Activated naive CD4-positive, alpha-beta T cell treated with anti-CD3 and anti-CD28 coated beads, Interleukin-2, amount 50 U/mL, for 24 hours (primary cell): ENCODE results near the gene GFPT2.

ENCODE experiments used
- H3K27ac Mint-ChIP-seq: one replicate; pipeline ENCODE4 v1.8.0; 2021; ENCODE audit warnings: mild to moderate bottlenecking, mixed read lengths
- H3K27me3 Mint-ChIP-seq: one replicate; pipeline ENCODE4 v1.8.0; 2021; ENCODE audit warnings: mixed read lengths
- H3K36me3 Mint-ChIP-seq: one replicate; pipeline ENCODE4 v1.8.0; 2021; ENCODE audit warnings: mixed read lengths
- H3K4me1 Mint-ChIP-seq: one replicate; pipeline ENCODE4 v1.8.0; 2021; ENCODE audit warnings: mixed read lengths
- H3K4me3 Mint-ChIP-seq: one replicate; pipeline ENCODE4 v1.8.0; 2021; ENCODE audit warnings: mild to moderate bottlenecking, mixed read lengths
- H3K9me3 Mint-ChIP-seq: one replicate; pipeline ENCODE4 v1.8.0; 2021; ENCODE audit warnings: mixed read lengths

Gene GFPT2

DNA sequence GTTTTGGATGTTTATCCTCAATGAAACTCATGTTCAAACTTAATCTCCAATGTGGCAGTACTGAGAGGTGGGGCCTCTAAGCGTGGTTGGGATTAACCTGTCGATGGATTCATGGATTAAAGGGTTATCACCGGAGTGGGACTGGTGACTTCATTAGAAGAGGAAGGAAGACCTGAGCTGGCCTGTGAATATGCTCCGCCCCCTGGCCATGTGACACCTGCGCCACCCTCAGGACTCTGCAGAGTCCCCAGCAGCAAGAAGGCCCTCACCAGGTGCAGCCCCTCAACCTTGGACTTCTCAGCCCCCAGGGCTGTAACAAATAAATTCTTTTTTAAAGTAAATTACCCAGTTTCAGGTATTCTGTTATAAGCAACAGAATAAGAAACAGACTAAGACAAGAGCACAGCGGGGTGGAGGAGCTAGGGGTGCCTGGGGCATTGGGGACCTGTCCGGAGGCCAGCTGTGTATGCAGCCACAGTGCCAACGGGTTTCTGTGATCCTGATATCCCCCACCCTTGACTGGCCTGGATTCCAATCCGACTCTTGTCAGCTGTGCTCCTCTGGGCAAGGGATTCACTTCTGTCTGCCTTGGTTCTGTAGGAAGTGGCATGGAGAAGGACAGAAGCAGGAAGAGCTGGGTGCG is 58.1 kb downstream of the GFPT2 start:
- no peaks in the 10 kb centered on the region for H3K36me3 Mint-ChIP-seq
- H3K9me3 Mint-ChIP-seq: no peaks in the 10 kb centered on the region
- no peaks in the 10 kb centered on the region for H3K27me3 Mint-ChIP-seq
- H3K4me1 Mint-ChIP-seq: peaks cover 31% of the 10 kb centered on the region
- no peak overlapping the region for H3K27ac Mint-ChIP-seq
- no peak overlapping the region for H3K4me3 Mint-ChIP-seq

DNA sequence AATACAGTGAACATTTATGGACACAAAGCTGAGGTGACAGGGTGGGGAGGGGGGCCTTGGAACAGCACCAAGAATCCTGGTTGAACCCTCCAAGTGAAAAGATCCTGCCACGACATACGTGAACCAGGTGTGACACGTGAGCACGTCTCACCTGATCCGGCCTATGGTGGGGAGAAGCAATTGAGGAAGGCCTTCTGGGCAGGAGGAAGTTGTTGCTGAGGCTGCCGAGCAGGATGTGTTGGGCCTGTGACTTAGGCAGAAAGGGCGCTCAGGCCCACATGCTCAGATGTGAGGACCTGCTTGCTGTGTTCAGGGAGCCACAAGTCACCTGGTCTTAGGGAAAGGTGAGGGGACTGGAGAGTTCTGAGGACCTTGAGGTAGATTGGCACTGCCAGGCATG is 58.7 kb downstream of the GFPT2 start:
- Mint-ChIP-seq H3K36me3 (no peaks in the 10 kb centered on the region), H3K4me1 (peaks cover 36% of the 10 kb centered on the region), H3K27me3 (no peaks in the 10 kb centered on the region), H3K27ac (no peak overlapping the region), H3K9me3 (no peaks in the 10 kb centered on the region), H3K4me3 (no peak overlapping the region)

DNA sequence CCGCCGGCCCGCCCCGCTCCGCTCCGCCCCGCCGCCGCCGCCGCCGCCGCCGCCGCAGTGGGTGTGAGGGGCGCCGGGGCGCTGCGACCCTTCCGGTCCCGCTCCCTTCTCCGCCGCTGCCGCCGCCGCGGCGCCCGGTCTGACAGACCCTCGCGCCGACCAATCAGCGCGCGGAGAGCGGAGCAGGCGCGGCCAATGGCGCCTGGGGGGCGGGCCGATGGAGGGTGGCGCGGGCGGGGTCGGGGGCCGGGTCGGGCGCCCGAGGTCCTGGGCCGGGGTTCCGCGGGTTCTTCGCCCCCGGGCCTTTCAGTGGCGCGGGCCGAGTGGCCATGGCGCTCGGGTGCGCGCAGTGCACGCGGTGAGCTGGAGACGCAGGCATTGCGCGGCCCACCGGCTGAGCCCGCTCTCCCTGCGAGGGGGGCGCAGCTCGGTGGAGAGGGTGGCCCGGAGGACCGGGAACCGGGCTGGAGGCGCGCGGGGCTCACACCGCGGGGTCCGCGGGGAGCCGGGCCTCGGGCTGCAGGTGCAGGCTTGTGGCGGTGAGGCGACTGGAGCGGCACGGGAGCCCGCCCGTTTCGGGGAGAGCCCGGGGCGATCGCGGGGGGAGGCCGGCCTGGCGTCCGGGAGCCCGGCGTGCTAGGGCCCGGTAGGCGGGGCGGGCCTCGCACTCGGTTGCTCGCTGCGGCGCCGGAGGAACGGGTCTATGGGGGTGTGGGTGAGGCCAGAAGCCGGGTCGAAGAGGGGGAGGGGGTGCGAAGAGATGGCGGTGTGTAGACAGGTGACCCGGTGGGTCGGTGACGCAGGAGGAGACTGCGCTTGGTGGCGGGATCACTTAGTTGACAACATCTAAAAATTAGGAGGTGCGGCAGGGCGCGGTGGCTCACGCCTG is 60.9 kb downstream of the GFPT2 start, which contains the start of gene MAPK9:
Gene MAPK9, minus strand, starts transcription at position 141 of the 889 bp plus-strand sequence. CDS start 11,522 bp downstream, outside the sequence.
- H3K9me3 Mint-ChIP-seq: no peaks in the 10 kb centered on the region
- no peaks in the 10 kb centered on the region for H3K36me3 Mint-ChIP-seq
- H3K27me3 Mint-ChIP-seq: no peaks in the 10 kb centered on the region
- H3K4me3 Mint-ChIP-seq: peak within 1 kb of the TSS; percentile 94
- peaks cover 48% of the 10 kb centered on the region for H3K4me1 Mint-ChIP-seq
- H3K27ac Mint-ChIP-seq: peak within 1 kb of the TSS; percentile 94

DNA sequence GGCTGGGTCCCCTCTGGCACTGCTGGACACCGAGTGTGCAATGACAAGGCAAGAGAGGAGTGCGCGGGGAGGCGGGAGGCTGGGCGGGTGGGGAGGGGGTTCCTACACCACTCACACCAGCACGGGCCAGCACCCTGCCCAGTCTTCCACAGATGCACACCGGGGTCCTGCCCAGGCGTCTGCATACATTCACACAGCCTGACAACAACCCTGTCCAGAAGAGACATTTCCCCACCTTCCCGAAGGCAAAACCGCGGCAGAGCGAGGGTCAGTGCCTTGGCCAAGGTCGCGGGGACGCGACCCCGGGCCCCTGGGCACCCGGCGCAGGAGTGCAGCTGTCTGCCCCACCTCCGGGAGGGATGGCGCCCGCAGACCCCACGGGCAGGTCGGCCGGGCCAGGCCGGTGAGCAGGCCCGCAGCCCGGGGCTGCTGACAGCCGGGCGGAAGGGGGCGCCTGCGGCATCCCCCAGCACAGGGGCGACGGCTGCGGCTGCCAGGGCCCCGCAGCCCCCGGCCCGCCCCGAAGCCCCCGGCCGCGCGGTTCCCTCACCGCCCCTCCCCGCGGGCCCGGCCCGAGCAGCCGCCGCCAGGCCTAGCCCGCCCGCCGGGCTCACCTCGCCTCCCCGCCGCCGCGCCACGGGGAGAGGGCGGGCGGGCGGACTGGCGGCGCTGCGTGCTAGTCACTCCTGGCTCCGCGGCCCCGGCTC is 61.7 kb downstream of the GFPT2 start:
- Mint-ChIP-seq H3K27me3 (no peaks in the 10 kb centered on the region), H3K4me3 (peak overlapping the region; percentile 94), H3K36me3 (peaks cover 7% of the 10 kb centered on the region), H3K4me1 (peaks cover 48% of the 10 kb centered on the region), H3K9me3 (no peaks in the 10 kb centered on the region), H3K27ac (peak overlapping the region; percentile 76)

DNA sequence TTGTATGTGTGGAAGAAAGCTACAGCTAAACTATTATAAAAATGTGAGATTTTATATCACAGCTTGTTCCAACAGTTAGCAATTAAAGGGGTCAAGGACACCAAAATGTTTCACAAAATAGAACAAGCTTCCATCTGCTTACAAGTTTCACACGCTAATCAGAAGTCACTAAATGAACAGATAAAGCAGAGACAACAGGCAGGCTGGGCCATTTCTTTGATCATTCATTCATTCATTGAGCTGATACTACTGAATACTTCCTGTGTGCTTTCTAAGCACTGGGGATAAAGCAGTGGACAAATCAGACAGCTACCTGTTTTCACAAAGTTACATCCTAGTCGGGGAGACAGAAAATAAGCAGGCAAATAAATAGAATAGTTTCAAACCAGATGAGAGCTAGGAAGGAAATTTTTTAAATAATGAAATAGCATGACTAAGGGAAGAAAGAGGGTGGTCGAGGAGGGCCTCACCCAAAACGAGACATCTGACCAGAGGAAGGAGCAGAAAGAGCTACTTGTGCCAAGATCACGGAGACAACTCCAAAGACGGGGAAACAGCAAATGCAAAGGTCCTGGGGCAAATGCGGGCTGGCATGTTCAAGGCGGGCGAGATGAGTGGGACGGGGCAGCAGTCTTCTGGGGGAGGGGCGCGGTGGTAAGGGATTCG is 62.4 kb downstream of the GFPT2 start:
- Mint-ChIP-seq H3K36me3 (peaks cover 9% of the 10 kb centered on the region), H3K9me3 (no peaks in the 10 kb centered on the region), H3K27ac (peak overlapping the region; percentile 76), H3K27me3 (no peaks in the 10 kb centered on the region), H3K4me1 (peaks cover 48% of the 10 kb centered on the region), H3K4me3 (peak overlapping the region; percentile 94)

DNA sequence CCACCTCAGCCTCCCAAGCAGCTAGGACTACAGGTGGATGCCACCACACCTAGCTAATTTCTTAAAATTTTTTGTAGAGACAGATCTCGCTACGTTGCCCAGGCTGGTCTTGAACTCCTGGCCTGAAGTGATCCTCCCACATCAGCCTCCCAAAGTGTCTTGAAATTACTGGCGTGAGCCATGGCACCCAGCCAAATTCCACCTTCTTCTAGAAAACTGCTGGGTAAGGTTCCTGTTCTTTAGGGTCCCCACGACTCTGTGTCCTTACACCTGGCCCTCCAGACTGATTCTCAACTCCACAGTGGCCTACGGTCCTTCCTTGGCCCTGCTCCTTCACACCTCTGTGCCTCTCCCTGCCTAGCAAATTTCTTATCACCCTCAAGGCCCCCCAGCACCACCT is 63.2 kb downstream of the GFPT2 start:
- H3K4me1 Mint-ChIP-seq: peaks cover 48% of the 10 kb centered on the region
- no peaks in the 10 kb centered on the region for H3K9me3 Mint-ChIP-seq
- no peak overlapping the region for H3K4me3 Mint-ChIP-seq
- H3K27me3 Mint-ChIP-seq: no peaks in the 10 kb centered on the region
- no peak overlapping the region for H3K27ac Mint-ChIP-seq
- peaks cover 11% of the 10 kb centered on the region for H3K36me3 Mint-ChIP-seq

DNA sequence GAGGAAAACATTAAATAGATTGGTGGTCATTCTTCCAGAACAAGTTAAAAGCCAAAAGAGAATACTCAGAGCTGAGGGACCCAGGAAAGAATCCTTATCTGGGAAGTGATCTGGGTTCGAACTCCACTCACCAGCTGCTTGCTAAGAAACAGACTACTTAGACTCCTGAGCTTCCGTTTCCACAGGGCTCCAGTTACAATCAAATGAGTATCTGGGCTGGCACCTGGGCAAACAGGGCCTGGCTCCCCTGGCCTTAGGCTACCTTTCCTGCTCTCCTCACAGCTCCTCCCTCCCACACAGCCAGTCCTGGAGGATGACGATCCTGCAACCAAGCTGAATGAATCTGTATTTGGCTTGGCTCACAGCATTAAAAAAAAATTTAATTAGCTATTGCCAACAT is 63.7 kb downstream of the GFPT2 start:
- Mint-ChIP-seq H3K9me3 (no peaks in the 10 kb centered on the region), H3K27ac (no peak overlapping the region), H3K36me3 (peaks cover 17% of the 10 kb centered on the region), H3K4me1 (peaks cover 53% of the 10 kb centered on the region), H3K27me3 (no peaks in the 10 kb centered on the region), H3K4me3 (no peak overlapping the region)

DNA sequence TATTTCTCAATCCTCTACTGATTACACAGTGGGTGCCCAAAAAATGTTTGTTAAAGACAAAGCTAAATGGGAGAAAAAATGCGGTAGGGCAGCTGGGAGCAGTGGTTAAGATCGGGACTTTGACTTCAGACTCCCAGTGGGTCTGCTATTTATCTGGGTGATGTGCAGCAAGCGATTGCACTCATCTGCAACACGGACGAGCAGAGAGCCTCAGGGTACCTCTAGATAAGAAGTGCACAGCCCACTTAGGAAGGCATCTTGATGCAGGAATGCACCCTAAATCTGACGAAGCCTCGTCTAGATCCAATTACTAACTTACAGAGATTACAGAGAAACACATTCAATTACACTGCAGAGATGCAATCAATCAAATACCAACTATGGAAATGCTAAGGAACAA is 65.3 kb downstream of the GFPT2 start:
- peaks cover 38% of the 10 kb centered on the region for H3K4me1 Mint-ChIP-seq
- no peak overlapping the region for H3K4me3 Mint-ChIP-seq
- no peaks in the 10 kb centered on the region for H3K9me3 Mint-ChIP-seq

DNA sequence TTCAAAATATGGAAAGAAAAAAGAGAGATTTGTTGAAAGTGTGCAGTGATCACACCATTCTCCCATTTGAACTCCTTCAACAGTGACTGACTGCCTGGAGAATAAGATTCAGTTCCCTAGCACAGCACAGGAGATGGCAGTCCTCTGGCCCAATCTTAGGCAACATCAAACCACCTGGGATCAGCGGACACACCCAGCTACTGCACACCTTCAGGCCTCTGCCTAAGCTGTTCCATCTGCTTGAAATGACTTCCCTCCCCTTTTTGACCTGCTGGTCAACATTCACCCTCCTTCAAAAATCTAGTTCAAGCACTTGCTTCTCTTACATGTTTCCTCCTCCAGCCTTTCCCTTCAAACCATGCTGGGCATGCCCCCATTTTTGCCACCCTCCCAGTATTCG is 65.7 kb downstream of the GFPT2 start:
- H3K4me3 Mint-ChIP-seq: no peak overlapping the region
- no peaks in the 10 kb centered on the region for H3K9me3 Mint-ChIP-seq
- peaks cover 26% of the 10 kb centered on the region for H3K36me3 Mint-ChIP-seq
- no peak overlapping the region for H3K27ac Mint-ChIP-seq
- no peaks in the 10 kb centered on the region for H3K27me3 Mint-ChIP-seq
- peaks cover 33% of the 10 kb centered on the region for H3K4me1 Mint-ChIP-seq

More for the DNA sequence above, 65.3 kb downstream of the GFPT2 start:
- H3K36me3 Mint-ChIP-seq: peaks cover 22% of the 10 kb centered on the region
- no peaks in the 10 kb centered on the region for H3K27me3 Mint-ChIP-seq
- no peak overlapping the region for H3K27ac Mint-ChIP-seq

DNA sequence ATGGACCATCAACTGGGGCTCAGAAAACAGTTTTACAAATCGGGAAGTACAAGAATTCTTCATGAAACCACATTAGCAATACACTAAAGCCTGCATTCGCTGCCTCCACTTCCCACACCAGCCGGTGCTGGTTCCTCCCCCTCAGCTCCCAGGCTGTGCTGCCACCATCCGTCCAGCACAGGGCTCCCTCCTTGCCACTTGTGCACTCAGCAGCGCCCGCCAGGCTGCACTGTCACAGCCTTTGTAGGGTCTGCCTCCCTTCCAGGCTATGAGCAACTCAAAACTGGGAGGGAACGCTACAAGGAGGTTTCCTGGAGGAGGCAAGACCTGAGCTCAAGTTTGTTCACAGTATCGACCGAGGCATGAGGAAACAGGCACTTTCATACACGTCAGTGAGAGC is 69.0 kb downstream of the GFPT2 start:
- Mint-ChIP-seq H3K4me3 (no peak overlapping the region), H3K27me3 (no peaks in the 10 kb centered on the region), H3K4me1 (peaks cover 15% of the 10 kb centered on the region), H3K27ac (no peak overlapping the region), H3K36me3 (peaks cover 47% of the 10 kb centered on the region), H3K9me3 (peaks cover 7% of the 10 kb centered on the region)

DNA sequence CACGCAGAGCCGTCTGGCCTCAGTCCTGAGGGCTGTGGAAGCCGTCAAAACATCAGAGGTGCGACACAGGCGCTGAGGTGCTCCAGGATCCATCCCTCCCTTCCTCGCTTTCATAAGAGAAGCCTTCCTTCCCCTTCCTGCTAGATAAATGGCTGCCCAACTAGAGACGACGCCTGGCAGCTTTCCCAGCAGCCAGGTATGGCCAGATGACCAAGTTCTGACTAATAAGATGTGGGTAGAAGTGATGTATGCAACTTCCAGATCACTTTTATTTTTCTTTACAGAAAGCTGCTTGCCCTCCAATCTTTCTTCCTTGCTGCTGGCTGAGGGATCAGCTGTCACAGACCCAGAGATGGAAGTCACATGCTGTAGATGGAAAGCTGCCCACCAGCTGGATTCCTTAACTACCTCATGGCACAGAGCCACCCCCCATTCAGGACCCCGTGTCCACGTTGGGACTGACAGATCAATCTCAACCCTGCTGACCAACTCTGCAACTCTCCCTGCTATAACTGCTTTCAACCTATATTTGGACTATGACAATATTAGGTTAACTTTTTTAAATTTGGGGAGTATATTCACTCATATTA is 70.0 kb downstream of the GFPT2 start:
- Mint-ChIP-seq H3K27me3 (no peaks in the 10 kb centered on the region), H3K4me1 (peaks cover 12% of the 10 kb centered on the region), H3K27ac (no peak overlapping the region), H3K9me3 (peaks cover 7% of the 10 kb centered on the region), H3K4me3 (no peak overlapping the region), H3K36me3 (peaks cover 52% of the 10 kb centered on the region)

DNA sequence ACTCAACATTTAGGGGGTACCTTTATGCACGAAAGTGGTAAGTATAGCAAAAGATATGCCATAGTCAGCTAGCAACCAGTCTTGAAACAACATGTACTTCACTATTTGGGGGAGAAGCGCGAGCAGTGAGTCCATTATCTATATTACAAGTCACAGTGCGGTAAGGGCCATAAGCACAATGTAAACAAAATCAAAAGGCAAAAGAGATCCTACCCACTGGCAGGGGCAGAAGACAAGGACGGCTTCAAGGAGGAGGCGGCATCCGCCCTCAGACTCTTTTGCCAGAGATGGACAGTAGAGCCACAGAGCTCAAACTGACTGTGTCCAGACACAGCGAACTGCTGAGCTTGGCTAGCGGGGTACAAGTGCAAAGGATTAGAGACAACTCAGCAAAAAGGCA is 70.9 kb downstream of the GFPT2 start:
- Mint-ChIP-seq H3K27me3 (no peaks in the 10 kb centered on the region), H3K9me3 (peaks cover 9% of the 10 kb centered on the region), H3K36me3 (peaks cover 60% of the 10 kb centered on the region), H3K4me3 (no peak overlapping the region), H3K4me1 (peaks cover 5% of the 10 kb centered on the region), H3K27ac (no peak overlapping the region)

DNA sequence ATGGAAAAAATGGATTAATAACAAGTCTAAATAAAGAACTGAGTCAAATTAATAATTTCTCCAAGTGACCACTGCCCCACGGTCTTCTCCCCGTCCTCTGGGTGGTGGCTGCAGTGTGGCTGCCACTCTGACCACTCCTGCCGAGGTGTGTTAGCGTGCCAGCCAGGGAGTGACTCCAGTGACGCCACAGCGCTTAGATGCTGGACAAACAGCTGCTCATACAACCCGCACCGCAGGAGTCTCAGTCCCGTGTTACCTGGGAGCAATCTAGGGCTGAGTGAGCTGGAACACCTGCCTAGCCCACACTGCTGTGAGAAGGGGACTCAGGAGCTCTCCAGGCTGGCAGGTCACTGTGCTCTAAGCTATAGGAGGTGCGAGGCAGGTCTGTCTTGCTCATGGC is 71.4 kb downstream of the GFPT2 start:
- Mint-ChIP-seq H3K27ac (no peak overlapping the region), H3K27me3 (no peaks in the 10 kb centered on the region), H3K36me3 (peaks cover 61% of the 10 kb centered on the region), H3K9me3 (peaks cover 14% of the 10 kb centered on the region), H3K4me3 (no peak overlapping the region), H3K4me1 (peaks cover 5% of the 10 kb centered on the region)

DNA sequence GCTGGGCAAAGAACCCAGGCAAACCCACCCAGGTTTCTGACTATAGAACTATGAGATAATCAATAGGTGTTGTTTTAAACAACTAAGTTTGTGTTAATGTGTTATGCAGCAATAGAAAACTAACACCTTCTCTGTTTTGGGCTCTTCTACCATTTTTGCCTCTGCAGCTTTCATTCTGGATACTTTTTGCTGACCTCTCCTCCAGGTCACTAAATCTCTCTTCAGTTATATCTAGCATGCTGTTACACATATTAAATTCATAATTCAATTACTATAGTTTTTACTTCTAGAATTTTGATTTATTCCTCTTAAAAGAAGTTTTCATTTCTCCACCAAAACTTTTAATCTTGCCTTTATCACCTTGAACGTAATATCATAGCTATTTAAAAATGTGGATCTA is 78.4 kb downstream of the GFPT2 start:
- no peak overlapping the region for H3K4me3 Mint-ChIP-seq
- peaks cover 65% of the 10 kb centered on the region for H3K36me3 Mint-ChIP-seq
- H3K9me3 Mint-ChIP-seq: peaks cover 37% of the 10 kb centered on the region

DNA sequence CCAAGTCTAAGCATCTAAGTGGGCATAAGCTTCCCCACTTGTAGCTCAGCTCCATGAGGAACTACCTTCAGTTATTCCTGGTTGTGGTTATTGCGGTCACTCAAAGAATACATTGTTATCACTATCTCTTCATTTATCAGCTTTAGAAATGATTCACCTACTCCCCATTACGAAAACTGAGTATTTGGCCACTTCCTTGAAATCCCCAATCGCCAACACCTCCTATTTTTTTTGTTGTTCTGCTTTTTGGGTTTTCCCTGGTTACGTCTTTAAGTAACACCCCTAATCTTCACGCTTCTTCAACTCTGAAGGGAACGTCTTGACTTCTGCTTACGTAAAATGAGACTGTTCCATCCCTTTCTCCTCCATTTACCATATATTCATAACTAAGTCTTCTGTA is 81.9 kb downstream of the GFPT2 start:
- H3K9me3 Mint-ChIP-seq: peaks cover 25% of the 10 kb centered on the region
- H3K27ac Mint-ChIP-seq: no peak overlapping the region
- H3K27me3 Mint-ChIP-seq: no peaks in the 10 kb centered on the region
- H3K4me3 Mint-ChIP-seq: no peak overlapping the region
- no peaks in the 10 kb centered on the region for H3K4me1 Mint-ChIP-seq
- H3K36me3 Mint-ChIP-seq: peaks cover 61% of the 10 kb centered on the region

More for the DNA sequence above, 78.4 kb downstream of the GFPT2 start:
- no peaks in the 10 kb centered on the region for H3K4me1 Mint-ChIP-seq
- H3K27me3 Mint-ChIP-seq: no peaks in the 10 kb centered on the region
- no peak overlapping the region for H3K27ac Mint-ChIP-seq
